Activated CD4-positive, alpha-beta T cell treated with anti-CD3 and anti-CD28 coated beads, Interleukin-2, Interleukin-6, amounts not matched to agents 100 ng/mL and 50 ng/mL, durations not matched to agents 16 hours and 8 hours (primary cell): ENCODE results near the gene UTP11.
A peak's percentile ranks its signal among the peaks of the same experiment; 100 is the strongest.
"Not testable (repeated sequence)": the region's sequence is repeated elsewhere in the genome, so short reads cannot be mapped to it uniquely, and the experiment has no call there.

Experiments
- DNase-seq: peaks from one replicate; pipeline ENCODE4 v3.0.0-alpha.2; 2020

Gene UTP11

GRCh38 chr1:38012363-38013226 is at the start of gene UTP11:
UTP11 (plus strand) TSS chr1:38012734; CDS start chr1:38012803, 69 bp downstream.
- peak; percentile 97 for DNase-seq

GRCh38 chr1:37964106-37964505 is 48.4 kb upstream of the UTP11 start:
- DNase-seq: not testable (repeated sequence)

- no peak for DNase-seq
Observed at GRCh38 chr1:37965301-37965700, 47.2 kb upstream of the UTP11 start.

GRCh38 chr1:37973684-37974083 is 38.9 kb upstream of the UTP11 start:
- not testable (repeated sequence) for DNase-seq

GRCh38 chr1:37974567-37974966 is 38.0 kb upstream of the UTP11 start:
- DNase-seq: no peak

- not testable (repeated sequence) for DNase-seq
Observed at GRCh38 chr1:37975083-37975482, 37.5 kb upstream of the UTP11 start.

GRCh38 chr1:37978541-37978940 is 34.0 kb upstream of the UTP11 start:
- no peak for DNase-seq

GRCh38 chr1:37983546-37983945 is 29.0 kb upstream of the UTP11 start:
- no peak for DNase-seq

- DNase-seq: no peak
Observed at GRCh38 chr1:37987679-37988078, 24.9 kb upstream of the UTP11 start.

GRCh38 chr1:37989361-37989930 is 23.1 kb upstream of the UTP11 start:
- peak; percentile 39 for DNase-seq

GRCh38 chr1:37994886-37995566 is 17.5 kb upstream of the UTP11 start:
- no peak for DNase-seq

- DNase-seq: peak; percentile 33
Observed at GRCh38 chr1:37995751-37996345, 16.7 kb upstream of the UTP11 start.

GRCh38 chr1:37997256-37998088 is 15.1 kb upstream of the UTP11 start:
- DNase-seq: no peak

- no peak for DNase-seq
Observed at GRCh38 chr1:37998089-37998808, 14.3 kb upstream of the UTP11 start.

- DNase-seq: no peak
Observed at GRCh38 chr1:37998913-37999429, 13.6 kb upstream of the UTP11 start.

GRCh38 chr1:37999430-38000232 is 12.9 kb upstream of the UTP11 start:
- peak; percentile 45 for DNase-seq

GRCh38 chr1:38000233-38000528 is 12.4 kb upstream of the UTP11 start:
- DNase-seq: no peak

GRCh38 chr1:38000529-38001455 is 11.7 kb upstream of the UTP11 start:
- DNase-seq: no peak
